Amygdala (tissue), 56 donors: ENCODE data around the gene FZD1.

Source experiments
- DNase-seq, 56 donors: peaks; one replicate each; lab custom pipeline; 2025; lab: John Stamatoyannopoulos, UW

FZD1 gene

DNA sequence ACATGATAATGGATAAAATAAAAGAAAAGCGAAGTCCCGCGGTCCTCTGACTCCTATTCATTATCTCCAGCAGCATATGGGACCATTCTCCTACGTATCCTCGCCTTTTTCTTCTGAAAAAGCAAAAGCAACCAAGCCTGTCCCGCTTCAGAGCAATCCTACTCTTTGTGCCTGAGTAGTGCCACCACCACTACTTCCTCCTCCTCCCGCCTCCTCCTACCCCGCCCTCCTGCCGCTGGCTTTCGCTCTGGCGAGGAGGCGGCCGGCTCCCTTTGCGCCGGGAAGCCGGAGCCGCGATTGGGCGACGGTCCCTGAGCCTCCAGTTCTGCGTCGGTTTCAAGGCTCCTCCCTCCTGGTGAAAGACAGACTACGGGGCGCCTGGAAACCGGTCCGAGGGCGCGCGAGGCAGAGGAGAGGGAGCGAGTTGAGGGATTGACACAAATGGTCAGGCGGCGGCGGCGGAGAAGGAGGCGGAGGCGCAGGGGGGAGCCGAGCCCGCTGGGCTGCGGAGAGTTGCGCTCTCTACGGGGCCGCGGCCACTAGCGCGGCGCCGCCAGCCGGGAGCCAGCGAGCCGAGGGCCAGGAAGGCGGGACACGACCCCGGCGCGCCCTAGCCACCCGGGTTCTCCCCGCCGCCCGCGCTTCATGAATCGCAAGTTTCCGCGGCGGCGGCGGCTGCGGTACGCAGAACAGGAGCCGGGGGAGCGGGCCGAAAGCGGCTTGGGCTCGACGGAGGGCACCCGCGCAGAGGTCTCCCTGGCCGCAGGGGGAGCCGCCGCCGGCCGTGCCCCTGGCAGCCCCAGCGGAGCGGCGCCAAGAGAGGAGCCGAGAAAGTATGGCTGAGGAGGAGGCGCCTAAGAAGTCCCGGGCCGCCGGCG, at the start of gene FZD1:
TSS of gene FZD1 (plus strand) at position 388 of the 878 bp plus-strand sequence. CDS start at position 836, 448 bp downstream.
- DNase-seq, result peak; percentile 61 to 98 (median 92)

DNA sequence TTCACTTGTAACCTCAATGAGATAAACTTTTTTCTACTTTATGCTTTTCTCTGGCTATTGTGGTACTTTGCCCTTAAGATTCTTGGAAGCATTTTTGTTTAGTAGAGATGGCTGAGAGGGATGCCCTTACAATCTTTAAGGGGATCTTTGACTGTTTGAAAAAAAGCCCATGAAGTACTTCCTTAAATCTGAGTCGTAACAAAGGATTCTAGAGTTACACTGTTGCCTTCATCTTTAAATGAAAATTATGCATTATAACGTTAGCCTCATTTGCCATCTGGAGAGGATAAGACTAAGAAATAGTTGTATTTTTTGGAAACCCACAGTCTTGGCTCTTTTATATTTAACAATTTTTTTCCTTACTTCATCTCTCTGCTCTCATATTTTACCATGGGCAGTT, 37.8 kb upstream of the FZD1 start:
- no peak for DNase-seq

DNA sequence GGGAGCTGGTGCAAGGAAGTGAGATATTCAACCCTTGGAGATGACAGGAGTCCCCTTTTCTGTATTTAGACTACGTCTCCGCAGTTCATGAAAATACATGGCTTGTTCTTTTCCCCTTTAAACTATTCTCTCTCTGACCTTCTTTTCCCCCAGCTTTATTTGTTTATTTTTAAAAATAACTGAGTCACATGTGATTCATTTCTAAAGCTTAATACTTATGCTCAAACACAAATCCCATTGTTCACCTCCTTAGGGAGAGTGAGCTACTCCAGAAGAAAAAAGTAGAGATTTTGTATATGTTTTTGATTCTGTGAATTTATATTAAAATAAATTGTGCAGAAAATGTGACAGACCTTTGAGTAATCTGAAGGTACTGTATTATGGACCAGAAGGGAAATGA, 35.9 kb upstream of the FZD1 start:
- DNase-seq, result no peak

DNA sequence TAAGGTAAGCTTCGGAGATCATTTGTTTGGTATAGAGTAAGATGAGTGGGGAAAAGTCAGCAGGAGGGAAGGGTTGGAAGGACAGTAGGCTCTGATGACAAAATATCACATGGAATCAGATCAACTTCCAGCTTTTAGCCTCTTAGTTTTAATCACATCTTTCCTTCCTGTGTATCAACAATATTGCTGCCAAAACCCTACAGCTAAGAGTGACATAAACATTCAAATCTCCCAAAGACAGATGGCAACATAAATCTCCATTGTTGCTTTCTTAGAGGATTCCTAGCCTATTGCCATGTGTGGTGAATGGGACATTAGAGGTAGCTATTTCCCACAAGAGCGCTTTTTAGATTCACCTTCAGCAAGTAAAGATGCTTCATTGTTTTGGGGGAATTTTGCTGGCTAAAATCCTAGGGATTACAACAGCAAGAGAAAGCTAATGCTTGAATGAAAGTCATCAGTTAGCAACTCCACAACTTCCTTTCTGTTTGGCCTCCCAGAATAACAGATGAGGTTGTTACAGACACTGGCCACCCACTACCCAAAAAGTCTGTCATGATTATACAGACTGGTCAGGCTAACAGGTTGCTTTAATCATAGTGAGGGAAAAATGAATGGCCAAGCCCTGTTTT, 35.2 kb upstream of the FZD1 start:
- no peak for DNase-seq

DNA sequence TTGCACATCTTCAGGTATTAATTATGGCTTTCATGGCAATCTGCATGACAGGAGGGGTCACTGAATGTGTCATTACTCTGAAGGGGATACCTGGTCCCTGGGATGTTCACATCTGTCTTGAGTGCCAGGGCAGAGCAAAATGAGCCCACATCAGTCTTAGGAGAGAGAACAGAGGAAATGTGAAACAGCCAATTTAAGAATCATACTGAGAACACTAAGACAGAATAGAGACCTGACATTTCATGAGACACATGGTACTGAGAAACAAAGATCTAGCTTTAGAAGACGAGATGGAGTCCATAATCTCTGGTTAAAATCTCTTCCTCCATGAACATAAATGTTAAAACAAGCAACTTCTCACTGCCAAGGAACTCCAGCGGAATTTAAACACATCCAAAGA, 34.1 kb upstream of the FZD1 start:
- DNase-seq, result no peak

DNA sequence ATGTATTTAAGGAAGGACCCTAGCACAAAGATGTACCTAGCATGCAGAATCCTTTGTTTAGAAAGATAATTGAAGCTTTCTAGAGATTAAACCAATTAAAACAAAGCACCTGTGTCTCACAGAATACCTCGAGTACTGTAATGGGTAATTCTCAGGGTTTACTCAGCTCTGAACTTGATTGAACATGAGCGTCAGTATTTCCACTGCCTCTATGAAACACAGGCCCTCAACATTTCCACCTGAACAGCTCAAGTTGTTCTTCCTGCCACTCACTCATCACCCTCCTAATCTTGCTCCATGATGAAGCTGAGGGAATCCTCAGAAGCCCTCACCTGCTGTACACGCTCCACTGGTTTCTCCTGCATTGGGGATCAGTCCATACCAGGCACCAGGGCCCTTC, 33.7 kb upstream of the FZD1 start:
- no peak for DNase-seq

DNA sequence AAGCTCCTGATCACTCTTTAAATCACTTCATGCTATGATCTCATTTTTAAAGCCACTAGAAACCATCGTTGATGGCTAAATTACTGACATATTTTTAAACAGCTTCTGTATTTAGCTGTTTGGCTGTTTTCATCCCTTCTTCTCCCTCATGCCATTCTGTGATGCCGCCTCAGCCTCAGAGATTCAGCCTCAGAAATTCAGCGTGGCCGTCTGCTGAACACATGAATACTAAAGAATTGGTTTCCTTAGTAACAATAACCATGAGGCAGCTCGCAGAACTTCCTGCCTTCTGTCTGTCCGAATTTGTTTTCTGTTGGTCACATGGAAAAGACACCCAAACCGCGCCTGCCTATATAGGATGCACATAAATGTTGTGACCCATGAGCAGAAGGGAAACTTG, 31.0 kb upstream of the FZD1 start:
- DNase-seq, result peak in 15 of 56 donors; percentile 1 to 42 (median 5)

DNA sequence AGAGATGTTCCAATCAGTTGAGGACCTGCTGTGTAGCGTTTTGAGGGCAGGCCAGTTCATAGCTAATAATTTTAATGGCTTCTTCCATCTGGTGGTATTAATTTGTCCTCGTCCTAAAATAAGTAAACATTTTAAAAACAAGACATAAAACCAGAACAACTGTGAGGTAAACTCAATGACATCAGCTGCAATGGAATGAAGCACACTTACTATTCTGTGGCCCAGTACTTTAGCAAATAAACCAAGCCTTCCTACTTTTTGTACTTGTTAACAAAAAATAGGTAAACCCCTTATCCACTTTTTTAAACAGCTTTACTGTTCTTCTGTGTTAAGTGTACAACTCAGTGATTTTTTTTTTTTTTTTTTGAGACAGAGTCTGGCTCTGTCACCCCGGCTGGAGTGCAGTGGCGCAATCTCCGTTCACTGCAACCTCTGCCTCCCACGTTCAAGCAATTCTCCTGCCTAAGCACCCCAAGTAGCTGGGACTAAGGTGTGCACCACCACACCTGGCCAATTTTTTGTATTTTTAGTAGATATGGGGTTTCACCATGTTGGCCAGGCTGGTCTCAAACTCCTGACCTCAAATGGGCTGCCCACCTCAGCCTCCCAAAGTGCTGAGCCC, 28.9 kb upstream of the FZD1 start:
- no peak for DNase-seq

DNA sequence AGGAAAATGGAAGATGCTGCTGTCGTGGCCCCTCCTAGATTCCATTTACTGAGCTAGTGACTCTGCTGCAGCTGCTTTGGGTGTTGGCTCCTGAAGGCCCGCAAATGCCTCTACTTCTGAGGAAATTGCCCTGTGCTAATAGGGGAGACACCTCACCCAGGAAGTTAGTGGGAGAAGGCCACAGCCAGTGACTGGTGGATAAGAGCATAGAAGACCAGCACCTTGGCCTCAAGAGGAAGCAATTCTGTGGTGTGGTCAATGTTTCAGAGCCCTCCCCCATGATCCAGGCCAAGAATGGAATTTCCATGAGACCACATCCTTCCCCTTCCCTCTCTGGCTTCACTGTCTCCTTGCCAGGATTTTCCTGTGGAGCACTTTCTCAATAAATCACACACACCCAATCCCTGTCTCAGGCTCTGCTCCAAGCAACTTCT, 25.0 kb upstream of the FZD1 start:
- DNase-seq, result no peak

DNA sequence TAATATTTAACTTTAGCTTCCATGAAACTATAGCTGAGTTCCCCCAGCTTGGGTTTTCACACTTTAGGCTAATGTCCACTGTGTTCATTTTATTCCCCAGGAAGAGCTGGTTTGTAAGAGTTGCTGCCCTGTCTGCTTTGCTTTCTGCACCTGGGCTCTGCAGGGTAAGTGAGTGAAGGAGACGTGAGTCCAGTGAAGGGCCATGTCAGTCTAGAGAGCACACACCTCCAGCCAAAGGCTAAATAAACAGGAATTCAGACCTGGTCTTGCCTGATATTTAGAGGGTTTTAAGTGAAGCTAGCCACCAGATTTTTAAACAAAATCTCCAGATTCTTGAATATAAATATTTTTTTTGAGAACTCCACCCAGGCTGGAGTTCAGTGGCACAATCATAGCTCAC, 24.5 kb upstream of the FZD1 start:
- DNase-seq, result no peak

DNA sequence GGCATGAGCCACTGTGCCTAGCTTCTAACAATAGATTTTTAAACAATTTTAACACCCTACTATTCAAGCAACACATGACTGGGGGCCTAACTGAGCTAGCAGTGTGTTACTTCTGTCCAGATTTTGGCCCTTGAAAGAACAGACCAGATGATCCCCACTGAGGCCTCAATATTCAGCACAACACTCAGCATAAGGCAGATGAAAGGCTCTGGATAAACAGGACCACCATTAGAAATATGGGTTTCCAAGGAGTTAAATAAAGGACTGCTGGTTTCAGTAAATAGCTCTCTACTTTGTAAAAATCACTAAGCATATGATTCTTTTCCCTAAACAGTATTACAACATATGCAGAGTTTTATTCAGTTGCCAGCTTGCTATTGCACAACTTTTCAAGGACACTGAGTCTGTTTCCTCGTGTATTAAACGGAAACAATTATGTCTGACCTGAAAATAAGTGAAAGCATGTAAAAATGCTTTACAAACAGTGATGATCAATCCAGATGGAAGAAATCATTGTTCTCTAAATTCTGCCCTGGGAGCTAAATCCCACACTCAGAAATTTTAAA, 23.8 kb upstream of the FZD1 start:
- no peak for DNase-seq

DNA sequence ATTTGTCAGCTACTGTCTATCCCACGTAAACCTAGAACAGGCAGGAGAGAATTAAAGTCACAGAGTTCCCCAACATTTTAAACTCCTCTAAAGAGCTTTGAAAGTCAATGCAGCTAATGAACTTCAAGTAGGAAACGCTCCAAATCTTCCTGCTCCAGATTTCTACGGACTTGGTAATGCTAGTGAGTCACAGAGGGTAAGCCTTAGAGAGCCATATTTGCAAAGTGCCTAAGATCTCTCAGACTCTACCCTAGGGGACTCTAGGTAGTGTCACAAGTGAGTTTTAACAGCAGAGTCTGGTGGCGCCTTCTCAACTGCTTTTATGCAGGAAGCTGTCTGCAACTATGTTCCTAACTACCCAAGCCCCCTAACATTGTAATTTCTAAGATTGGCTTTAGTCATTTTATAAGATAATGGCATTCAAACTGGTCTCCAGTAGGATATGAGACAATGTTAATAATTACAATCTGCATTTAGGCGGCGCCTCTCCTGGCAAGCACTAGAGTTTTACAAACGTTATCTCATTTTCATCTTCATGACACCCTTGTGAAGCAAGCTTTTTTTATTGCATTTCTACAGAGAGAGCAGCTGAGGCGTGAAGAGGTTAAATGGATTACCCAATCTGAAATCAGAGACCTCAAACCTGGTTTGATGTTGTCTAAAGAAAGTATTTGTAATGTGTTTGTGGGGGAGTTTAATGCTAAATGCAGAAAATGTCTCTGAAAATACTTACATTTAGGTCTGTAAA, 22.0 kb upstream of the FZD1 start:
- no peak for DNase-seq

DNA sequence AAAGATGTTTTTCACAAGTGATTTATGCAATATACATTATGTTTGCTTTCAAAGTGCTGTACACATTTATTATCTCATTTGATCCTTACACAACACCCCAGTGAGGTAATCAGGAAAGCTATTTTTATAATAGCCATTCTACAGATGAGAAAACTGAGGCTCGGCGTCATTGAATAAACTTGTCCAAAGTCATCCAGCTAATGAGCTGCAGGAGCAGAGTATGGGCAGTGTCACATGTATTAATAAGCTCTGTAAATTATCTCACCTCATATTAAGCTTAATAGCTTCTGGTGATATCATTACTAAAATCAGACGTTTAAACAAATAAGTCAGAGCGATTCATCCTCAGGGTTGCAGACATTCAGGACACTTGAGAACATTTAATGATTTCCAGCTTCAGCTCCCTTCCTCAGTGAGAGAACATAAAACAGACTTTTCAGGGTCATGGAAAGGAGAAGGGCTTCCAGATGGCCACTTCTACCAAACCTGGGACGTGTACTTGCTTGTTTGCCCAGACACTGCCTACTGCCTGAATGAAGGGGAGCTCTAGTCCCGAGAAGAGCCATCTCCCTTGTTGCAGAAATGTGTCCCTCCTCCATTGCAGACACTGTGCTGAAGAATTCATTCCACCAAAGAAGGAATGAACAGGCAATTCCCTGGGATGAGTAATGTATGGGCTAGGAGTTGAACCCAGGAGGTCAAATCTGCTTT, 20.5 kb upstream of the FZD1 start:
- DNase-seq, result no peak

DNA sequence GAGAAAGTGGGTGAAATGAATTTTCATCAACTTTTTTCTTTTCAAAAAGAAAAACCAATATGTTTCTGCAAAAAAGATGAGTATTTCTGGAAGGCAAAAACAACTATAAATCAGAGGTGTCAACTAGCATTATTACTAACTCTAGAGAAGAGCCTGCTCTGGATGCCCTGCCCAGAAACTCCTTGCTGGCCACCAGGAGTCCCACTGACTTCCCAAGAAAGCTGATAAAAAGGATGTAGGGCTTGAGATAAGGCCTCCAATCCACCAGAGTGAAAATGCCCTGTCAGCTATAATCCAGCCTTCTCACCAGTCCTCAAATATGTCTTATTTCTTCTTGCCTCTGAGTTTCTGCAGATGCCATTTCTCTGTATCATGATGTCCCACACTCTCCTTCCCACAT, 16.7 kb upstream of the FZD1 start:
- DNase-seq, result no peak

DNA sequence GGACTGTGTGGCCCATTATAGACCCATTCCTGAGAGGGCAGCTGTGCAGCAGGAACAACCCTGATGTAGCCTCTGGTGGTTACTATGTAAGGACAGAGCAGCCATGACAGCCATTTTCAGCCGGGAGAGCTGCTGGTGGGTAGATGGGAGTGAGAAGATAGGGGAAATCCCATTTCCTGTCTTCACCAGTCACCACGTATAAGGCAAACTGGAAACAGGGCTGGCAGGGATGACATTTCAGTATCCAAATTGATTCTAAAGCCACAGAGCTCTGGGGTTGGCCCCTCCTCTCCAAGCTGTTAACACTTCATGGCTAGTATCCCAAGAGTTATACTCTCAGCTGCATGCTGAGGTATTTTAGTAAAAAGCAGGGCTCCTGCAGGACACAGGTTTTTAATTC, 15.2 kb upstream of the FZD1 start:
- no peak for DNase-seq

DNA sequence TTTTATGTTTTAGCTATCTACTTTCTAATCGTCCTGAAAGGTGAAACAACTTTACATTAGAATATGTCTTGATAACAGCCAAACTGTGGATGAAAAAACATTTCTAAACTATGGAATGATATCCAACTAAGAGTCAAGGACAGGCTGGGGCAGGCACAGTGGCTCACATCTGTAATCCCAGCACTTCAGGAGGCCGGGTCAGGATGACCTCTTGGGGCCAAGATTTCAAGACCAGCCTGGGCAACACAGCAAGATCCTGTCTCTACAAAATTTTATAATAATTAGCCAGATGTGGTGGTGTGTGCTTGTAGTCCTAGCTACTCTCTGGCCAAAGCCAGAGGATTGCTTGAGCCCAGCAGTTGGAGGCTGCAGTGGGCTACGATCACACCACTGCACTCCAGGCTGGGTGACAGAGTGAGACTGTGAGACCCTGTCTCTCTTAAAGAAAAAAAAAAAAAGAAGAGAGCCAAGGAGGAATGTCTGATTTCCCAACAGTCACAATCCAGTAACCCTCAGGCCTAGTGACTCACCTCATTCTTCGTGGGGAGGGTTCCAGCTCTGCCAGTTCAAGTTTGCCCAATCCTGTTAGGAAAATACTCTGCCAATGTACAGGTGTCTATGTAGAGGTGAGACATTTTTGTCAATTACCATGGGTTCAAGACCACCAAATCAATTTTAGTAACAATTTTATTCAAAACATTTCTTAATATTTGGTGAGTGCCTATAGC, 14.6 kb upstream of the FZD1 start:
- DNase-seq, result no peak

DNA sequence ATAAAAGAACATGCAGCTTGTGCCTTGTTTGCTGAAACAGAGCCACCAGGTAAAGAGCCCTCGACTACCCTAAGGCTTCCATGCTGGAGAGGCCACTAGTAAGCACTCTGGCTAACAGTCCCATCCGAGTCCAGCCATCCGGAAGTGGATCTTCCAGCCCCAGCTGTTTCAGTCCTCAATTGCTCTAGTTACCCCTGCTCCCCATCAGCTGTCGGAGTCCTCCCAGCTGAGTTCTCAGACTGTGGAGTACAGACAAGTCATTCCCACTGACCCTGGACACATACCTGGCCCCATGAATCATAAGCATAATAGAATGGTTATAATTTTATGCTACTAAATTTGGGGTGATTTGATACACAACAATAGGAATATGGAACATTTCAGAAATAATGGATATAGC, 13.5 kb upstream of the FZD1 start:
- DNase-seq, result no peak

DNA sequence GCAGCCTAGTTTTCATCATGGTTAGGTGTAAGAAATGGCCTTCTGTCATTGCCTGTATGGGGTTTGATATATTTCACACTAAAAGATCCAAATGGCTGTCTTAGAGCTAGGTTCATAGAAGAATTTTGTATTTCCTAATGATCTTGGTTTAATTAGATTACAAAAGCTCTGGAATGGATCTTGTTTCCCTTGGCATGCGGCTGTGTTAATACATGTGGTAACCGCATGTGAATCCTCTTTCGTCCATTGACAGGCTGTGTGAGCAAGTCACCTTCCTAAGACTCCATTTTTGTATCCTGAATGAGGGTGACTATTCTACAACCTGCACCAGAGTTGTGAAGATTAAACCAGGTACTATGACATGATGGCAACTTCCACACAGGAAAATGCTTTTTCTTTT, 12.4 kb upstream of the FZD1 start:
- no peak for DNase-seq

DNA sequence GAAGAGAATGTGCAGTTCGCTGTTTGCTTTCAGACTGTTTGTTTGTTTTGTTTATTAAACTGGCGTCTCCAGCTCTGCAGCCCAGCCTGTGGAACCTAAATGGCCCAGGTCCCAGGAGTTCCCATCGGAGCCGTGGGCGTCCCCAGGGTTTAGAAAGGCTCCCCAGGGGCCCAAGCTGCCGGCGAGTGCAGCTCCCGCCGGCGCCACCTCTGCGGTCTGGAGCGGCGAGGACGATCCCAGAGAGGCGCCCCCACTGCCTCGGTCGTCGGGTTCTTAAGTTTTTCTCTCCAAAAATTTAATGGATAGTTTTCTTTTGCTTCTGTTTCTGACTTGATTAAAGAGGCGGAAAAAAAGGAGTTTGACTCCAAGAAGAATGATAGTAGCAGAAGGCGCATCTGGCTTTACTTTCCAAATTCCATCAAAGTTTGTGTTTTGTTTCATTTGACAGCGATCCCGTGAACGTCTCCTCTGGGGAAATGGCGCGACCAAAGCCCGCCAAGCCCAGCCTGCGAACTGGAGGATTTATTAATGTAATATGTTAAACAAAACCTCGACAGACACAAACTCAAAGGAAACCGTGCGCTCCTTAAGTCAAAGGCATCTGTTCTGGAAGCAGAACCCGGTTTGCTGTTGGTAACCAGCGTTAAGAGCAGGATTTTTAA, 718 bp upstream of the FZD1 start:
- DNase-seq, result peak in 21 of 56 donors; percentile 7 to 56 (median 31)
